DND-41 (cell line): ENCODE results near the gene RFTN1.

Experiments used
- ATAC-seq: fragments of 200-7000 bp; cut with Tn5 transposase; 3 replicates; pipeline ENCODE4 v1.9.1; 2021; ENCODE audit warnings: low read depth; ENCODE audit not compliant: insufficient read depth
- DNase-seq: peaks from one replicate; pipeline ENCODE4 v3.0.0-alpha.2; 2020
- H2AFZ ChIP-seq: 2 replicates; pipeline ENCODE4 v1.6.0; 2012; ENCODE audit warnings: low read depth, low read length
- H3K27ac ChIP-seq: 2 replicates; pipeline ENCODE4 v1.5.1; 2012; ENCODE audit warnings: low read length, inconsistent platforms
- H3K27me3 ChIP-seq: fragments of 200-600 bp; sonication (generic); 2 replicates; pipeline ENCODE4 v1.6.0; 2012; ENCODE audit warnings: low read length, mild to moderate bottlenecking, inconsistent platforms; ENCODE audit not compliant: insufficient read depth, poor library complexity
- H3K36me3 ChIP-seq: 2 replicates; pipeline ENCODE4 v1.5.1; 2012; ENCODE audit warnings: low read length, inconsistent platforms; ENCODE audit not compliant: insufficient read depth
- H3K4me1 ChIP-seq: 2 replicates; pipeline ENCODE4 v1.5.1; 2012; ENCODE audit warnings: mild to moderate bottlenecking, low read length; ENCODE audit not compliant: insufficient read depth
- H3K4me2 ChIP-seq: 2 replicates; pipeline ENCODE4 v1.6.0; 2012; ENCODE audit warnings: mild to moderate bottlenecking, moderate library complexity, low read length, inconsistent platforms; ENCODE audit not compliant: insufficient read depth
- H3K4me3 ChIP-seq, 2 experiments: fragments of 200-600 bp in 1 of 2; shearing (Covaris generic) in 1 of 2; 2 replicates each; pipeline ENCODE4 v1.5.1; 2012 to 2016; ENCODE audit warnings: inconsistent platforms in 2 of 2, low read length in 2 of 2, mild to moderate bottlenecking in 2 of 2, low read depth in 1 of 2, moderate library complexity in 1 of 2
- H3K79me2 ChIP-seq: 2 replicates; pipeline ENCODE4 v1.6.0; 2012; ENCODE audit warnings: low read length, inconsistent platforms; ENCODE audit not compliant: insufficient read depth
- H3K9ac ChIP-seq: 2 replicates; pipeline ENCODE4 v1.6.0; 2012; ENCODE audit warnings: low read depth, mild to moderate bottlenecking, inconsistent platforms, low read length, moderate library complexity
- H3K9me3 ChIP-seq: 2 replicates; pipeline ENCODE4 v1.5.1; 2012; ENCODE audit warnings: low read length, moderate library complexity, mild to moderate bottlenecking, inconsistent platforms; ENCODE audit not compliant: insufficient read depth, severe bottlenecking
- H4K20me1 ChIP-seq: 2 replicates; pipeline ENCODE4 v1.6.0; 2012; ENCODE audit warnings: low read length; ENCODE audit not compliant: insufficient read depth
- EZH2 ChIP-seq: IDR thresholded peaks from 3 replicates; pipeline ENCODE4 v1.6.1; 2012; ENCODE audit warnings: borderline replicate concordance, low read depth, mild to moderate bottlenecking, moderate library complexity, low read length, inconsistent platforms; ENCODE audit not compliant: severe bottlenecking
- TF ChIP-seq, protein P1 (sequence below): IDR thresholded peaks from 2 replicates; pipeline ENCODE4 v1.5.1; 2012; ENCODE audit warnings: borderline replicate concordance, low read length, moderate library complexity, mild to moderate bottlenecking; ENCODE audit not compliant: poor library complexity, severe bottlenecking; ENCODE audit errors: extremely low read depth

RFTN1 gene

GRCh38 chr3:16496408-16497222, 16.9 kb downstream of the RFTN1 start:
- Histone ChIP-seq H2AFZ (no peak overlapping the region), H3K4me1 (no peaks in the 10 kb centered on the region), H3K79me2 (peaks cover 76% of the 10 kb centered on the region), H3K27me3 (no peaks in the 10 kb centered on the region), H3K4me3 (no peak overlapping the region), H3K36me3 (peaks cover 39% of the 10 kb centered on the region), H3K9me3 (no peaks in the 10 kb centered on the region), H3K4me2 (no peak overlapping the region), H3K9ac (no peak overlapping the region), H4K20me1 (peaks cover 34% of the 10 kb centered on the region; the same call in 1 of the 2 replicates), H3K27ac (0 out of 2 replicates have a peak overlapping the region, but pooled peaks have one; percentile 11)
- ATAC-seq (0 out of 3 replicates have a peak, but pooled peaks have one; percentile 22), DNase-seq (no peak)
- no peak for TF ChIP-seq EZH2
- TF ChIP-seq, protein P1, sequence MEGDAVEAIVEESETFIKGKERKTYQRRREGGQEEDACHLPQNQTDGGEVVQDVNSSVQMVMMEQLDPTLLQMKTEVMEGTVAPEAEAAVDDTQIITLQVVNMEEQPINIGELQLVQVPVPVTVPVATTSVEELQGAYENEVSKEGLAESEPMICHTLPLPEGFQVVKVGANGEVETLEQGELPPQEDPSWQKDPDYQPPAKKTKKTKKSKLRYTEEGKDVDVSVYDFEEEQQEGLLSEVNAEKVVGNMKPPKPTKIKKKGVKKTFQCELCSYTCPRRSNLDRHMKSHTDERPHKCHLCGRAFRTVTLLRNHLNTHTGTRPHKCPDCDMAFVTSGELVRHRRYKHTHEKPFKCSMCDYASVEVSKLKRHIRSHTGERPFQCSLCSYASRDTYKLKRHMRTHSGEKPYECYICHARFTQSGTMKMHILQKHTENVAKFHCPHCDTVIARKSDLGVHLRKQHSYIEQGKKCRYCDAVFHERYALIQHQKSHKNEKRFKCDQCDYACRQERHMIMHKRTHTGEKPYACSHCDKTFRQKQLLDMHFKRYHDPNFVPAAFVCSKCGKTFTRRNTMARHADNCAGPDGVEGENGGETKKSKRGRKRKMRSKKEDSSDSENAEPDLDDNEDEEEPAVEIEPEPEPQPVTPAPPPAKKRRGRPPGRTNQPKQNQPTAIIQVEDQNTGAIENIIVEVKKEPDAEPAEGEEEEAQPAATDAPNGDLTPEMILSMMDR, result no peak

GRCh38 chr3:16496008-16496407, 17.5 kb downstream of the RFTN1 start:
- TF ChIP-seq EZH2, result no peak
- TF ChIP-seq, protein P1, result no peak
- Histone ChIP-seq H3K4me3 (no peak overlapping the region), H3K27me3 (no peaks in the 10 kb centered on the region), H3K36me3 (peaks cover 45% of the 10 kb centered on the region), H3K4me2 (no peak overlapping the region), H3K9me3 (no peaks in the 10 kb centered on the region), H4K20me1 (peaks cover 34% of the 10 kb centered on the region; the same call in 1 of the 2 replicates), H3K4me1 (no peaks in the 10 kb centered on the region), H2AFZ (no peak overlapping the region), H3K27ac (0 out of 2 replicates have a peak overlapping the region, but pooled peaks have one; percentile 11), H3K9ac (no peak overlapping the region), H3K79me2 (peaks cover 73% of the 10 kb centered on the region)
- ATAC-seq (peak; percentile 63; the same call in 1 of the 3 replicates), DNase-seq (no peak)

- H3K4me3 ChIP-seq, result no peak overlapping the region
- DNase-seq (no peak), ATAC-seq (no peak)
- no peaks in the 10 kb centered on the region for H3K27me3 ChIP-seq
- peak overlapping the region; percentile 34; the same call in 1 of the 2 replicates for H3K27ac ChIP-seq
- TF ChIP-seq, protein P1, result no peak
- no peak for TF ChIP-seq EZH2
- H3K4me1 ChIP-seq, result no peaks in the 10 kb centered on the region
- H3K9ac ChIP-seq, result no peak overlapping the region
- H4K20me1 ChIP-seq, result peaks cover 31% of the 10 kb centered on the region; the same call in 1 of the 2 replicates
- H3K4me2 ChIP-seq, result no peak overlapping the region
- peaks cover 46% of the 10 kb centered on the region for H3K36me3 ChIP-seq
- H3K9me3 ChIP-seq, result no peaks in the 10 kb centered on the region
- H2AFZ ChIP-seq, result no peak overlapping the region
- peaks cover 64% of the 10 kb centered on the region for H3K79me2 ChIP-seq
These were observed 18.6 kb downstream of the RFTN1 start for GRCh38 chr3:16494814-16495431.
